ENCODE measurements around the gene RNF183. TPM values are rescaled to one million over a fixed set of nuclear protein-coding genes. Genes with fewer than 3 reads are reported as not detected.
"Not testable (repeated sequence)": the region's sequence is repeated elsewhere in the genome, so short reads cannot be mapped to it uniquely, and the experiment has no call there.

The RNF183 gene
- total RNA-seq, 1 experiment from 2014 or later: not detected

- peak; percentile 99 for DNase-seq (ENCODE audit: low read depth)
Observed at GRCh38 chr9:113275157-113276131, 27.7 kb downstream of the RNF183 start, which contains the start of the genes CDC26 and PRPF4. CDC26 (minus strand) TSS chr9:113275572; CDS start chr9:113272507, 3,065 bp downstream. PRPF4 (plus strand) TSS chr9:113275658; CDS start chr9:113275744, 86 bp downstream.

GRCh38 chr9:113274474-113275156 is 28.6 kb downstream of the RNF183 start:
- DNase-seq (ENCODE audit: low read depth): peak; percentile 60

GRCh38 chr9:113269871-113270270 is 33.3 kb downstream of the RNF183 start:
- DNase-seq (ENCODE audit: low read depth): no peak

GRCh38 chr9:113269355-113269754 is 33.8 kb downstream of the RNF183 start:
- no peak for DNase-seq (ENCODE audit: low read depth)

- no peak for DNase-seq (ENCODE audit: low read depth)
Observed at GRCh38 chr9:113267911-113268566, 35.1 kb downstream of the RNF183 start.

GRCh38 chr9:113266174-113266573 is 37.0 kb downstream of the RNF183 start:
- DNase-seq (ENCODE audit: low read depth): no peak

- DNase-seq (ENCODE audit: low read depth): no peak
Observed at GRCh38 chr9:113261917-113262671, 41.1 kb downstream of the RNF183 start.

GRCh38 chr9:113258282-113258681 is 44.9 kb downstream of the RNF183 start:
- no peak for DNase-seq (ENCODE audit: low read depth)

- no peak for DNase-seq (ENCODE audit: low read depth)
Observed at GRCh38 chr9:113257863-113258262, 45.3 kb downstream of the RNF183 start.

- DNase-seq (ENCODE audit: low read depth): no peak
Observed at GRCh38 chr9:113255438-113255837, 47.7 kb downstream of the RNF183 start.

GRCh38 chr9:113254991-113255390 is 48.2 kb downstream of the RNF183 start:
- no peak for DNase-seq (ENCODE audit: low read depth)

- no peak for DNase-seq (ENCODE audit: low read depth)
Observed at GRCh38 chr9:113250807-113251206, 52.4 kb downstream of the RNF183 start.

GRCh38 chr9:113249661-113250060 is 53.5 kb downstream of the RNF183 start:
- DNase-seq (ENCODE audit: low read depth): not testable (repeated sequence)

GRCh38 chr9:113247640-113248039 is 55.5 kb downstream of the RNF183 start:
- no peak for DNase-seq (ENCODE audit: low read depth)

Other genes with a start within 250 kb of the RNF183 start
- 0.94 and 1.2 TPM in 2 replicates for gene ZFP37, start 246.7 kb downstream of the RNF183 start, total RNA-seq (2014; rRNA removed; shearing (Covaris generic))
- 8.3 and 9.4 TPM in 2 replicates for gene SLC31A2, start 152.4 kb downstream of the RNF183 start, total RNA-seq (2014; rRNA removed; shearing (Covaris generic))
- 21.8 and 22.0 TPM in 2 replicates for gene FKBP15, start 82.1 kb downstream of the RNF183 start, total RNA-seq (2014; rRNA removed; shearing (Covaris generic))
- 11.7 and 14.0 TPM in 2 replicates for gene SLC31A1, start 81.8 kb downstream of the RNF183 start, total RNA-seq (2014; rRNA removed; shearing (Covaris generic))
- 54.7 and 57.7 TPM in 2 replicates for gene CDC26, start 27.8 kb downstream of the RNF183 start, total RNA-seq (2014; rRNA removed; shearing (Covaris generic))
- 98.4 and 101 TPM in 2 replicates for gene PRPF4, start 27.7 kb downstream of the RNF183 start, total RNA-seq (2014; rRNA removed; shearing (Covaris generic))
- 0.43 TPM in 1 of 2 replicates, not detected in the other for gene WDR31, start 36.9 kb upstream of the RNF183 start, total RNA-seq (2014; rRNA removed; shearing (Covaris generic))
- gene BSPRY, start 46.2 kb upstream of the RNF183 start, total RNA-seq (2014; rRNA removed; shearing (Covaris generic)): not detected in 2 replicates
- 8.9 and 9.1 TPM in 2 replicates for gene HDHD3, start 73.6 kb upstream of the RNF183 start, total RNA-seq (2014; rRNA removed; shearing (Covaris generic))
- 11.9 and 20.3 TPM in 2 replicates for gene ALAD, start 97.9 kb upstream of the RNF183 start, total RNA-seq (2014; rRNA removed; shearing (Covaris generic))
- 107 and 114 TPM in 2 replicates for gene POLE3, start 107.3 kb upstream of the RNF183 start, total RNA-seq (2014; rRNA removed; shearing (Covaris generic))
- 0.20 and 0.37 TPM in 2 replicates for gene C9orf43, start 107.4 kb upstream of the RNF183 start, total RNA-seq (2014; rRNA removed; shearing (Covaris generic))
- gene RGS3, start 160.4 kb upstream of the RNF183 start, total RNA-seq (2014; rRNA removed; shearing (Covaris generic)): 51.4 and 52.0 TPM in 2 replicates

All from HT1080 (cell line).